Endothelial cell of umbilical vein (primary cell): ENCODE measurements around the gene CCNDBP1. TPM values are rescaled to one million over a fixed set of nuclear protein-coding genes. Genes with fewer than 3 reads are reported as not detected.

Source experiments
- BruUV-seq: library from RNA; stranded (reverse); fragments of 400-500 nt; replicated peaks from 2 replicates; lab custom pipeline; 2021; lab: Mats Ljungman, UMichigan
- CTCF ChIA-PET: fragments of 300-600, 350-600 bp; sonication (Branson Sonifier 250); formaldehyde crosslinking; loops from one replicate; lab custom pipeline; 2021; ENCODE audit warnings: antibody characterized with exemption, inconsistent platforms; lab: Charles Lee
- POLR2A ChIA-PET: fragments of 300-600, 350-600 bp; sonication (Branson Sonifier 250); formaldehyde crosslinking; loops from one replicate; lab custom pipeline; 2021; ENCODE audit warnings: antibody characterized with exemption, inconsistent platforms; lab: Charles Lee
- DNase-seq: peaks from one replicate; pipeline ENCODE4 v3.0.0-alpha.2; 2011; ENCODE audit warnings: low read depth, low spot score
- FAIRE-seq: peaks from 2 replicates; lab custom pipeline; 2011; peaks lifted over from hg19 to GRCh38; lab: Jason Lieb, UNC
- H2AFZ ChIP-seq: 2 replicates; pipeline ENCODE4 v1.6.0; 2012; ENCODE audit warnings: low read depth, low read length, control low read depth, inconsistent platforms
- H3K27ac ChIP-seq: 2 replicates; pipeline ENCODE4 v1.5.1; 2011; ENCODE audit warnings: low read depth, mild to moderate bottlenecking, control low read depth, low read length, moderate library complexity; ENCODE audit not compliant: insufficient read depth
- H3K27me3 ChIP-seq, 2 experiments: 2 replicates each; pipeline versions ENCODE4 v1.6.0 to v1.6.1; 2011; ENCODE audit warnings: low read length in 2 of 2, mixed read lengths in 1 of 2; ENCODE audit not compliant: control insufficient read depth in 2 of 2, insufficient read depth in 2 of 2
- H3K36me3 ChIP-seq, 2 experiments: 2 replicates in 1 of 2; 3 replicates in 1 of 2; pipeline ENCODE4 v1.5.1; 2011; ENCODE audit warnings: low read length in 2 of 2, mild to moderate bottlenecking in 1 of 2, moderate library complexity in 1 of 2; ENCODE audit not compliant: control insufficient read depth in 2 of 2, insufficient read depth in 2 of 2; ENCODE audit errors: extremely low read depth in 1 of 2
- H3K4me1 ChIP-seq: 3 replicates; pipeline ENCODE4 v1.5.1; 2011; ENCODE audit warnings: mild to moderate bottlenecking, low read length; ENCODE audit not compliant: control insufficient read depth, insufficient read depth; ENCODE audit errors: extremely low read depth
- H3K4me2 ChIP-seq: 2 replicates; pipeline ENCODE4 v1.6.1; 2011; ENCODE audit warnings: low read length, control low read depth, mixed read lengths; ENCODE audit not compliant: insufficient read depth
- H3K4me3 ChIP-seq, 3 experiments: fragments of 200-600 bp in 1 of 3; sonication (generic), shearing (Covaris generic) in 1 of 3; replicated peaks in 1 of 3; 2 replicates each; pipeline ENCODE4 v1.5.1; 2011 to 2016; ENCODE audit warnings: control low read depth in 3 of 3, low read length in 3 of 3, mild to moderate bottlenecking in 2 of 3, inconsistent platforms in 1 of 3, low read depth in 1 of 3, moderate library complexity in 1 of 3; ENCODE audit not compliant: insufficient read depth in 1 of 3
- H3K79me2 ChIP-seq: 2 replicates; pipeline ENCODE4 v1.6.0; 2012; ENCODE audit warnings: low read length, inconsistent platforms; ENCODE audit not compliant: control insufficient read depth, insufficient read depth
- H3K9ac ChIP-seq: replicated peaks from 2 replicates; pipeline ENCODE3; 2011; ENCODE audit warnings: low read length, control low read depth; ENCODE audit not compliant: insufficient read depth; ENCODE audit errors: extremely low read depth
- H3K9me1 ChIP-seq: replicated peaks from 3 replicates; pipeline ENCODE4 v1.6.0; 2011; ENCODE audit warnings: mild to moderate bottlenecking, low read length; ENCODE audit not compliant: control insufficient read depth, insufficient read depth; ENCODE audit errors: extremely low read depth
- H3K9me3 ChIP-seq: replicated peaks from 2 replicates; pipeline ENCODE4 v1.5.1; 2012; ENCODE audit warnings: low read length, inconsistent platforms; ENCODE audit not compliant: control insufficient read depth, insufficient read depth
- H4K20me1 ChIP-seq: replicated peaks from 2 replicates; pipeline ENCODE3; 2011; ENCODE audit warnings: mild to moderate bottlenecking, low read length; ENCODE audit not compliant: control insufficient read depth, insufficient read depth; ENCODE audit errors: extremely low read depth
- EZH2 ChIP-seq: IDR thresholded peaks from 2 replicates; pipeline ENCODE4 v1.6.1; 2012; ENCODE audit warnings: borderline replicate concordance, low read depth, mild to moderate bottlenecking, moderate library complexity, low read length, inconsistent platforms; ENCODE audit not compliant: severe bottlenecking
- FOS ChIP-seq: IDR thresholded peaks from 2 replicates; pipeline ENCODE4 v1.6.1; 2011; ENCODE audit warnings: mild to moderate bottlenecking, low read length, moderate library complexity, borderline replicate concordance; ENCODE audit not compliant: insufficient read depth
- GATA2 ChIP-seq: IDR thresholded peaks from 2 replicates; pipeline ENCODE4 v1.7.0; 2011; ENCODE audit warnings: low read depth, mild to moderate bottlenecking, moderate library complexity, mixed read lengths, low read length; ENCODE audit not compliant: insufficient read length, insufficient read depth
- JUN ChIP-seq: IDR thresholded peaks from 2 replicates; pipeline ENCODE4 v1.6.1; 2011; ENCODE audit warnings: borderline replicate concordance, low read depth; ENCODE audit not compliant: insufficient read length, insufficient read depth
- MAX ChIP-seq: IDR thresholded peaks from 2 replicates; pipeline ENCODE4 v1.6.1; 2011; ENCODE audit not compliant: insufficient read depth, insufficient read length
- MYC ChIP-seq: IDR thresholded peaks from one replicate; pipeline ENCODE4 v1.6.1; 2011; ENCODE audit warnings: mild to moderate bottlenecking, low read depth, low read length
- POLR2A ChIP-seq: IDR thresholded peaks from 2 replicates; pipeline ENCODE4 v1.6.1; 2012; ENCODE audit warnings: low read depth, mild to moderate bottlenecking, control low read depth, low read length
- POLR2AphosphoS5 ChIP-seq: IDR thresholded peaks from 2 replicates; pipeline ENCODE4 v1.6.1; 2012; ENCODE audit warnings: low read depth, mild to moderate bottlenecking, control low read depth, low read length, moderate library complexity; ENCODE audit not compliant: insufficient read depth
- dilution Hi-C: fragments of 300-500 bp; cut with MboI; formaldehyde crosslinking; loops from one replicate; pipeline ENCODE4 v1.15.0; 2019; ENCODE audit warnings: low sequenced_read_pairs; ENCODE audit not compliant: extremely low pct_ligation_motif_present
- intact Hi-C: fragments of 100-400 bp; cut with micrococcal nuclease; formaldehyde crosslinking; loops from one replicate; pipeline ENCODE4 v1.10.0; 2022
- polyA plus RNA-seq, 4 experiments: library from polyadenylated mRNA; depleted of rRNA in 3 of 4; stranded (reverse) in 3 of 4; unstranded in 1 of 4; fragments of >200 nt; gene quantifications; 2 replicates each; pipeline versions ENCODE4 v1.2.1 to v1.2.3, GENCODE V29; 2011 to 2012; ENCODE audit warnings: missing spikeins in 1 of 4
- total RNA-seq: library from RNA; stranded (reverse); gene quantifications from 2 replicates; pipeline ENCODE4 v1.2.3, GENCODE V29; 2021
- TF ChIP-seq, protein P1 (sequence below), 2 donors: IDR thresholded peaks; 1 replicate in 1 of 2; 2 replicates in 1 of 2; pipeline ENCODE4 v1.5.1; 2011; ENCODE audit warnings: low read length in 2 of 2, mild to moderate bottlenecking in 2 of 2, moderate library complexity in 2 of 2, control low read depth in 1 of 2, inconsistent platforms in 1 of 2, low read depth in 1 of 2; ENCODE audit not compliant: insufficient read depth in 1 of 2; ENCODE audit errors: extremely low read depth in 1 of 2

Gene CCNDBP1
- total and polyA plus RNA-seq, 2 donors (not counting 3 experiments of a cell fraction or from before 2014, with no cell fraction given) = 39.9 to 54.9 TPM

DNA sequence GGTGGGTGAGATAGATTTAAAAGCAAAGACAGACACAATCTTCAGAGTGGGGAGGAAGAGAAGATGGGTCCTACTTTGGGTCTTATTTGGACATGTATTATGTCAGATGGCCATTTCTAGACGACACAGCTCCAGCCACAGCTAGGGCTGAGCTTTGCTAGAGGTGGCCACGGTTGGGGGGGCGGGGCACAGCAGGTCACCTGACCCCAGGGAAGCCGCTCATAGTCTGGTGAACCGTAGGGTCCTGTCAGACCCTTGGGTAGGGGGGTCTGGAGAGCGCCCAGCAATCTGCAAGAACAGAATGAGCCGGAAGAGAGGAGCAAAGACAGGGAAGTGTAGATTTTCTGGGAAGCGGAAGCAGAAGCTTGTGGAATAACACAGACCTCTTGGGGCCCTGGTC lies 29.0 kb downstream of the CCNDBP1 start:
- dilution Hi-C loops = no loop called here
- no peak overlapping the region for H3K4me2 ChIP-seq
- no peaks in the 10 kb centered on the region for H3K9me3 ChIP-seq
- TF ChIP-seq, protein P1, sequence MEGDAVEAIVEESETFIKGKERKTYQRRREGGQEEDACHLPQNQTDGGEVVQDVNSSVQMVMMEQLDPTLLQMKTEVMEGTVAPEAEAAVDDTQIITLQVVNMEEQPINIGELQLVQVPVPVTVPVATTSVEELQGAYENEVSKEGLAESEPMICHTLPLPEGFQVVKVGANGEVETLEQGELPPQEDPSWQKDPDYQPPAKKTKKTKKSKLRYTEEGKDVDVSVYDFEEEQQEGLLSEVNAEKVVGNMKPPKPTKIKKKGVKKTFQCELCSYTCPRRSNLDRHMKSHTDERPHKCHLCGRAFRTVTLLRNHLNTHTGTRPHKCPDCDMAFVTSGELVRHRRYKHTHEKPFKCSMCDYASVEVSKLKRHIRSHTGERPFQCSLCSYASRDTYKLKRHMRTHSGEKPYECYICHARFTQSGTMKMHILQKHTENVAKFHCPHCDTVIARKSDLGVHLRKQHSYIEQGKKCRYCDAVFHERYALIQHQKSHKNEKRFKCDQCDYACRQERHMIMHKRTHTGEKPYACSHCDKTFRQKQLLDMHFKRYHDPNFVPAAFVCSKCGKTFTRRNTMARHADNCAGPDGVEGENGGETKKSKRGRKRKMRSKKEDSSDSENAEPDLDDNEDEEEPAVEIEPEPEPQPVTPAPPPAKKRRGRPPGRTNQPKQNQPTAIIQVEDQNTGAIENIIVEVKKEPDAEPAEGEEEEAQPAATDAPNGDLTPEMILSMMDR (IDR thresholded peaks at IDR 0.05; ENCODE audit: extremely low read depth in 1 of 2, insufficient read depth in 1 of 2, low read depth in 1 of 2, low read length in 2 of 2) = no peak
- TF ChIP-seq POLR2A (no peak), JUN (no peak), MYC (no peak), MAX (no peak), FOS (no peak), EZH2 (no peak), GATA2 (no peak), POLR2AphosphoS5 (no peak)
- H3K36me3 ChIP-seq = no peaks in the 10 kb centered on the region
- intact Hi-C loops = no loop called here
- H3K9me1 ChIP-seq = no peaks in the 10 kb centered on the region
- ChIA-PET POLR2A (no interaction called here), CTCF (interaction anchor here (1.1 to 3.8 kb wide), 4 partner anchors 9 to 71 kb away, joined by 4 to 27 read pairs (median 16); no protein-coding TSS in a partner anchor)
- H3K9ac ChIP-seq = no peak overlapping the region
- no peaks in the 10 kb centered on the region for H3K79me2 ChIP-seq
- DNase-seq (no peak), FAIRE-seq (no peak)
- no TSS peak for BruUV-seq
- H3K4me3 ChIP-seq = no peak overlapping the region
- no peaks in the 10 kb centered on the region for H4K20me1 ChIP-seq
- H3K27ac ChIP-seq = no peak overlapping the region
- H3K4me1 ChIP-seq = no peaks in the 10 kb centered on the region
- H3K27me3 ChIP-seq = peaks cover 6 to 9% of the 10 kb centered on the region in 2 experiments
- no peak overlapping the region for H2AFZ ChIP-seq
